PC-9 (cell line): ENCODE data around the gene AVPI1. TPM values are rescaled to one million over a fixed set of nuclear protein-coding genes. Genes with fewer than 3 reads are reported as not detected.

Experiments used
- BruUV-seq: library from RNA; stranded (reverse); fragments of 400-500 nt; replicated peaks from 2 replicates; lab custom pipeline; 2021; lab: Mats Ljungman, UMichigan
- CTCF ChIA-PET: fragments of 300-600 bp; sonication (Branson Sonifier 250); formaldehyde crosslinking; loops from one replicate; lab custom pipeline; 2022; ENCODE audit warnings: antibody characterized with exemption; lab: Charles Lee
- POLR2A ChIA-PET: fragments of 300-600 bp; sonication (Branson Sonifier 250); formaldehyde crosslinking; loops from one replicate; lab custom pipeline; 2022; ENCODE audit warnings: antibody characterized with exemption; ENCODE audit not compliant: unreplicated experiment; lab: Charles Lee
- DNase-seq, 2 experiments: peaks; one replicate each; pipeline versions ENCODE4 v3.0.0 to v3.0.0-alpha.2; 2015 to 2022; ENCODE audit warnings: mixed read lengths in 1 of 2
- H2AFZ ChIP-seq: fragments of 200-600 bp; sonication (generic); 2 replicates; pipeline ENCODE4 v1.8.1; 2017; ENCODE audit warnings: antibody characterized with exemption
- H3F3A ChIP-seq: fragments of 200-600 bp; sonication (generic); 2 replicates; pipeline ENCODE4 v1.8.1; 2017; ENCODE audit warnings: antibody characterized with exemption, mild to moderate bottlenecking, low read depth; ENCODE audit not compliant: insufficient read depth
- H3K27ac ChIP-seq: fragments of 200-600 bp; sonication (generic); 2 replicates; pipeline ENCODE4 v1.6.1; 2016; ENCODE audit warnings: mixed run types
- H3K27me3 ChIP-seq: fragments of 200-600 bp; sonication (generic); 2 replicates; pipeline ENCODE4 v1.6.1; 2016; ENCODE audit warnings: low read depth, mixed run types; ENCODE audit not compliant: insufficient read depth
- H3K36me3 ChIP-seq: fragments of 200-600 bp; sonication (generic); 2 replicates; pipeline ENCODE4 v1.6.1; 2016; ENCODE audit warnings: low read depth, mixed run types
- H3K4me1 ChIP-seq: fragments of 200-600 bp; sonication (generic); replicated peaks from 2 replicates; pipeline ENCODE4 v1.6.1; 2016; ENCODE audit warnings: mixed run types; ENCODE audit not compliant: insufficient read depth
- H3K4me2 ChIP-seq: fragments of 200-600 bp; sonication (generic); 2 replicates; pipeline ENCODE4 v1.6.1; 2017; ENCODE audit warnings: mixed run types
- H3K4me3 ChIP-seq: fragments of 200-600 bp; sonication (generic); 2 replicates; pipeline ENCODE4 v1.6.1; 2016; ENCODE audit warnings: mixed run types
- H3K79me2 ChIP-seq: fragments of 200-600 bp; sonication (generic); 2 replicates; pipeline ENCODE4 v1.6.1; 2017; ENCODE audit warnings: low read depth, mixed run types
- H3K9me2 ChIP-seq: fragments of 200-600 bp; sonication (generic); 2 replicates; pipeline ENCODE4 v1.8.1; 2017; ENCODE audit warnings: mild to moderate bottlenecking; ENCODE audit not compliant: insufficient read depth
- H3K9me3 ChIP-seq: fragments of 200-600 bp; sonication (generic); 2 replicates; pipeline ENCODE4 v1.8.1; 2016; ENCODE audit warnings: low read depth; ENCODE audit not compliant: insufficient read depth
- H4K20me1 ChIP-seq: fragments of 200-600 bp; sonication (generic); 2 replicates; pipeline ENCODE4 v1.8.1; 2017; ENCODE audit not compliant: insufficient read depth
- CTCF ChIP-seq: fragments of 200-600 bp; sonication (generic); conservative IDR thresholded peaks from 2 replicates; pipeline ENCODE4 v1.6.1; 2017; ENCODE audit warnings: mixed run types, antibody characterized with exemption, mild to moderate bottlenecking, moderate library complexity
- EZH2 ChIP-seq: fragments of 200-600 bp; sonication (generic); IDR thresholded peaks from 2 replicates; pipeline ENCODE4 v1.8.0; 2017; ENCODE audit warnings: antibody characterized with exemption, low read depth
- intact Hi-C: fragments of 100-400 bp; cut with micrococcal nuclease; formaldehyde crosslinking; loops from one replicate; pipeline ENCODE4 v1.10.0; 2022; ENCODE audit not compliant: unreplicated experiment
- total RNA-seq: library from RNA; stranded (reverse); gene quantifications from 2 replicates; pipeline ENCODE4 v1.2.3, GENCODE V29; 2021

Gene AVPI1
- total RNA-seq, 1 experiment from 2014 or later: 20.5 TPM

GRCh38 chr10:97733256-97733655 lies 46.2 kb upstream of the AVPI1 start:
- H3K27me3 ChIP-seq: no peaks in the 10 kb centered on the region
- no peak overlapping the region for H3K4me2 ChIP-seq
- H3K27ac ChIP-seq: no peak overlapping the region
- H3F3A ChIP-seq: no peaks in the 10 kb centered on the region
- intact Hi-C loops: no loop called here
- H3K36me3 ChIP-seq: no peaks in the 10 kb centered on the region
- H3K9me3 ChIP-seq: no peaks in the 10 kb centered on the region
- TF ChIP-seq CTCF (no peak), EZH2 (no peak)
- peaks cover 9% of the 10 kb centered on the region for H3K4me1 ChIP-seq
- ChIA-PET CTCF (interaction anchor here (0.7 kb wide), 4 partner anchors 10 to 642 kb away, joined by 4 to 11 read pairs (median 6); no protein-coding TSS in a partner anchor), POLR2A (no interaction called here)
- no peaks in the 10 kb centered on the region for H4K20me1 ChIP-seq
- no TSS peak for BruUV-seq
- H3K9me2 ChIP-seq: no peaks in the 10 kb centered on the region
- no peak overlapping the region for H3K4me3 ChIP-seq
- H2AFZ ChIP-seq: no peak overlapping the region
- DNase-seq: no peak
- peaks cover 12% of the 10 kb centered on the region for H3K79me2 ChIP-seq

- Histone ChIP-seq H3K79me2 (no peaks in the 10 kb centered on the region), H3F3A (no peaks in the 10 kb centered on the region), H3K36me3 (no peaks in the 10 kb centered on the region), H4K20me1 (no peaks in the 10 kb centered on the region), H3K4me1 (peaks cover 7% of the 10 kb centered on the region), H3K27ac (no peak overlapping the region), H3K4me2 (no peak overlapping the region), H2AFZ (no peak overlapping the region), H3K9me3 (no peaks in the 10 kb centered on the region), H3K27me3 (no peaks in the 10 kb centered on the region), H3K4me3 (no peak overlapping the region), H3K9me2 (no peaks in the 10 kb centered on the region)
- ChIA-PET POLR2A (no interaction called here), CTCF (no interaction called here)
- intact Hi-C loops: loop anchor here (1.0 kb wide), 1 partner anchor 31 kb away; no protein-coding TSS in a partner anchor
- no TSS peak for BruUV-seq
- no peak for DNase-seq
- no peak; the same call in 1 of the 2 replicates for TF ChIP-seq CTCF
- no peak for TF ChIP-seq EZH2
Observed at GRCh38 chr10:97732052-97732359, 45.0 kb upstream of the AVPI1 start.

DNA sequence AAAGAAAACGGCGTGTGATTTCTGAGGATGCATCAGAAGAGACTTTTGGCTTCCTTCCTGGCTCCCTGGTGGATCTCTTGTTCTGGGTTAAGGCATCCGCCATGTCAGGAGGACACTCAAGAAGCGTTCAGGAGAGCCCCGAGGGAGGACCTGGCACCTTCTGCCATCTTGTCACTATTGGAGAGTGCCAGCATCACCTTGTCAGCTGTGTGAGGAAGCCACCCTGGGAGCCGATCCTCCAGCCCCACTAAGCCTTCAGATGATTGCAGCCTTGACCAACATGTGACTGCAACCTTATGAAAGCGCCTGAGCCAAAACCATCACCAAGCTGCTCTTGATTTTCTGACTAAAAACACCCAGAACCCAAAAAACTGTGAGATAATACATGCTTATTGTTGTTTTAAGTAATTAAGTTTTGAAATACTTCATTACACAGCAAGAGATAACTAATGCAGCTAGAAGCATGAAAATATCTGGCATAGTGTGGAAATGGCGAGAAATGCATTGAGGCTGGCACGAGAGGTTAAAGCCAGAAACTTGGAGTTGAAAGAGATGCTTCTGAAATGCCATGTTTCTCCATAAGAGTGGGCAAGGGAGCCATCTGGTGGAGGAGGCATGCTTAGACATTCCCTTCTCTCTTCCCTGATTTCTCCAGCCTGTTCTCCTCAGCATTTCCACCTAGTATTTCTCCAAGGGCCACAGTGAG lies 44.5 kb upstream of the AVPI1 start:
- H3K9me3 ChIP-seq: no peaks in the 10 kb centered on the region
- ChIA-PET CTCF (no interaction called here), POLR2A (no interaction called here)
- no peak overlapping the region for H3K4me3 ChIP-seq
- intact Hi-C loops: loop anchor here (1.0 kb wide), 4 partner anchors 22 to 268 kb away; no protein-coding TSS in a partner anchor
- no peaks in the 10 kb centered on the region for H3K36me3 ChIP-seq
- TF ChIP-seq EZH2: no peak
- peak; percentile 78 for TF ChIP-seq CTCF
- peaks cover 6% of the 10 kb centered on the region for H3K4me1 ChIP-seq
- no peaks in the 10 kb centered on the region for H3F3A ChIP-seq
- H3K27ac ChIP-seq: no peak overlapping the region
- H3K79me2 ChIP-seq: no peaks in the 10 kb centered on the region
- peak in 1 of 2 experiments; percentile 55 for DNase-seq
- no peak overlapping the region for H3K4me2 ChIP-seq
- H3K9me2 ChIP-seq: no peaks in the 10 kb centered on the region
- BruUV-seq: no TSS peak
- H3K27me3 ChIP-seq: no peaks in the 10 kb centered on the region
- no peak overlapping the region for H2AFZ ChIP-seq
- H4K20me1 ChIP-seq: no peaks in the 10 kb centered on the region
